ENCODE results near the gene TAS2R30.

- TF ChIP-seq, protein P1, sequence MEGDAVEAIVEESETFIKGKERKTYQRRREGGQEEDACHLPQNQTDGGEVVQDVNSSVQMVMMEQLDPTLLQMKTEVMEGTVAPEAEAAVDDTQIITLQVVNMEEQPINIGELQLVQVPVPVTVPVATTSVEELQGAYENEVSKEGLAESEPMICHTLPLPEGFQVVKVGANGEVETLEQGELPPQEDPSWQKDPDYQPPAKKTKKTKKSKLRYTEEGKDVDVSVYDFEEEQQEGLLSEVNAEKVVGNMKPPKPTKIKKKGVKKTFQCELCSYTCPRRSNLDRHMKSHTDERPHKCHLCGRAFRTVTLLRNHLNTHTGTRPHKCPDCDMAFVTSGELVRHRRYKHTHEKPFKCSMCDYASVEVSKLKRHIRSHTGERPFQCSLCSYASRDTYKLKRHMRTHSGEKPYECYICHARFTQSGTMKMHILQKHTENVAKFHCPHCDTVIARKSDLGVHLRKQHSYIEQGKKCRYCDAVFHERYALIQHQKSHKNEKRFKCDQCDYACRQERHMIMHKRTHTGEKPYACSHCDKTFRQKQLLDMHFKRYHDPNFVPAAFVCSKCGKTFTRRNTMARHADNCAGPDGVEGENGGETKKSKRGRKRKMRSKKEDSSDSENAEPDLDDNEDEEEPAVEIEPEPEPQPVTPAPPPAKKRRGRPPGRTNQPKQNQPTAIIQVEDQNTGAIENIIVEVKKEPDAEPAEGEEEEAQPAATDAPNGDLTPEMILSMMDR (IDR thresholded peaks at IDR 0.05) = no peak
- no peak for TF ChIP-seq POLR2AphosphoS5 (IDR thresholded peaks at IDR 0.05)
- no peak for TF ChIP-seq EP300 (IDR thresholded peaks at IDR 0.05; ENCODE audit: low read depth)
These were observed 39.6 kb upstream of the TAS2R30 start for GRCh38 chr12:11174022-11174421.

Measured in transverse colon (tissue), 4 donors.